K562 (cell line): ENCODE data around the gene LEMD1. TPM values are rescaled to one million over a fixed set of nuclear protein-coding genes. Genes with fewer than 3 reads are reported as not detected.

Experiments used
- ATAC-seq: fragments of 200-7000 bp; cut with Tn5 transposase; 3 replicates; pipeline ENCODE4 v1.9.1; 2020; ENCODE audit warnings: moderate library complexity
- BruUV-seq: library from RNA; stranded (reverse); fragments of 400-500 nt; replicated peaks from 2 replicates; lab custom pipeline; 2021; lab: Mats Ljungman, UMichigan
- CTCF ChIA-PET: fragments of 300-600 bp; formaldehyde crosslinking; extraction: SDS; loops from one replicate; lab custom pipeline; 2021; ENCODE audit warnings: low intra/inter-chr PET ratio; lab: Yijun Ruan, JAX
- POLR2A ChIA-PET: fragments of 300-600, 350-650 bp; sonication (Branson Sonifier 250); formaldehyde crosslinking; extraction: SDS; loops from one replicate; lab custom pipeline; 2021; ENCODE audit warnings: antibody characterized with exemption, inconsistent platforms; lab: Yijun Ruan, JAX
- DNase-seq, 4 experiments: peaks; one replicate each; pipeline versions ENCODE4 v3.0.0 to v3.0.0-alpha.2; 2011 to 2018; ENCODE audit warnings: low spot score in 3 of 4, mixed read lengths in 3 of 4; ENCODE audit errors: extremely low read depth in 1 of 4
- FAIRE-seq: peaks from 2 replicates; lab custom pipeline; 2011; peaks lifted over from hg19 to GRCh38; lab: Jason Lieb, UNC
- H2AFZ ChIP-seq: 2 replicates; pipeline ENCODE4 v1.6.0; 2011; ENCODE audit warnings: low read depth, low read length, control low read depth, inconsistent platforms
- H3K27ac ChIP-seq: fragments of 200-600 bp; 3 replicates; pipeline ENCODE4 v1.8.0; 2011; ENCODE audit warnings: low read depth, mild to moderate bottlenecking, control low read depth, inconsistent platforms, low read length, moderate library complexity, mixed read lengths; ENCODE audit errors: extremely low read depth
- H3K27me3 ChIP-seq, 2 experiments: fragments of 300-600 bp in 1 of 2; 2 replicates in 1 of 2; 3 replicates in 1 of 2; pipeline versions ENCODE4 v1.6.0 to v1.8.0; 2011; ENCODE audit warnings: inconsistent platforms in 2 of 2, low read length in 2 of 2, mild to moderate bottlenecking in 1 of 2, mixed read lengths in 1 of 2, moderate library complexity in 1 of 2; ENCODE audit not compliant: control insufficient read depth in 2 of 2, insufficient read depth in 2 of 2
- H3K36me3 ChIP-seq: fragments of 300-600 bp; 3 replicates; pipeline ENCODE4 v1.8.0; 2011; ENCODE audit warnings: mild to moderate bottlenecking, low read length, inconsistent platforms; ENCODE audit not compliant: control insufficient read depth, insufficient read depth
- H3K4me1 ChIP-seq, 2 experiments: fragments of 200-600 bp in 1 of 2; replicated peaks in 1 of 2; 2 replicates in 1 of 2; 3 replicates in 1 of 2; pipeline versions ENCODE4 v1.5.1 to v1.8.0; 2011; ENCODE audit warnings: inconsistent platforms in 2 of 2, low read length in 2 of 2, mild to moderate bottlenecking in 1 of 2, mixed read lengths in 1 of 2, moderate library complexity in 1 of 2; ENCODE audit not compliant: control insufficient read depth in 2 of 2, insufficient read depth in 2 of 2
- H3K4me2 ChIP-seq: 2 replicates; pipeline ENCODE4 v1.6.1; 2011; ENCODE audit warnings: low read length, control low read depth, inconsistent platforms, mixed read lengths; ENCODE audit not compliant: insufficient read depth
- H3K4me3 ChIP-seq: fragments of 200-600 bp; sonication (generic), shearing (Covaris generic); 2 replicates; pipeline ENCODE4 v1.5.1; 2016; ENCODE audit warnings: control low read depth, inconsistent platforms
- H3K79me2 ChIP-seq: fragments of 200-600 bp; 3 replicates; pipeline ENCODE4 v1.8.0; 2011; ENCODE audit warnings: low read length, inconsistent platforms; ENCODE audit not compliant: control insufficient read depth, insufficient read depth
- H3K9ac ChIP-seq, 2 experiments: 2 replicates each; pipeline versions ENCODE4 v1.6.0 to v1.6.1; 2011; ENCODE audit warnings: low read depth in 2 of 2, low read length in 2 of 2, control low read depth in 1 of 2, inconsistent platforms in 1 of 2, mild to moderate bottlenecking in 1 of 2, mixed read lengths in 1 of 2; ENCODE audit not compliant: insufficient read depth in 1 of 2
- H3K9me1 ChIP-seq: one replicate; pipeline ENCODE4 v1.6.0; 2011; ENCODE audit warnings: inconsistent platforms, mild to moderate bottlenecking, low read length, moderate library complexity; ENCODE audit not compliant: control insufficient read depth, insufficient read depth
- H3K9me3 ChIP-seq: replicated peaks from 2 replicates; pipeline ENCODE4 v1.5.1; 2011; ENCODE audit warnings: low read depth, low read length, inconsistent platforms; ENCODE audit not compliant: control insufficient read depth, insufficient read depth
- H4K20me1 ChIP-seq: replicated peaks from 2 replicates; pipeline ENCODE4 v1.6.1; 2011; ENCODE audit warnings: low read length, inconsistent platforms, mixed read lengths; ENCODE audit not compliant: control insufficient read depth, insufficient read depth
- ATF6 ChIP-seq: sonication (generic); formaldehyde crosslinking; IDR thresholded peaks from 2 replicates; pipeline ENCODE4 v1.4.0; 2020; ENCODE audit warnings: mild to moderate bottlenecking, missing genetic modification reagents
- ETS2 ChIP-seq: IDR thresholded peaks from 2 replicates; pipeline ENCODE4 v1.6.1; 2016; ENCODE audit warnings: borderline replicate concordance, missing genetic modification characterization, mild to moderate bottlenecking, moderate library complexity, missing compliant biosample characterization; ENCODE audit not compliant: poor library complexity, severe bottlenecking
- HIVEP1 ChIP-seq: fragments of 250-450 bp; sonication (Bioruptor Pico); IDR thresholded peaks from 2 replicates; pipeline ENCODE4 v1.4.0; 2020; ENCODE audit warnings: mild to moderate bottlenecking
- SMARCA5 ChIP-seq: fragments of 450-650 bp; IDR thresholded peaks from 2 replicates; pipeline ENCODE4 v1.6.1; 2016
- ZC3H8 ChIP-seq: fragments of 450-650 bp; IDR thresholded peaks from 2 replicates; pipeline ENCODE4 v1.6.1; 2017
- in situ Hi-C: fragments of 300-500 bp; cut with MboI; formaldehyde crosslinking; loops from 4 replicates; pipeline ENCODE4 v1.15.0; 2018; ENCODE audit warnings: inconsistent platforms, mixed read lengths
- intact Hi-C: fragments of 100-400 bp; cut with micrococcal nuclease; formaldehyde crosslinking; loops from 2 replicates; pipeline ENCODE4 v1.14.2; 2022
- polyA plus RNA-seq, 8 experiments: library from polyadenylated mRNA; depleted of rRNA in 4 of 8; stranded (reverse) in 5 of 8; unstranded in 3 of 8; fragments of >200 nt; fragmentation: Nextera tagmentation in 2 of 8; fragmentation: Illumina TruSeq in 1 of 8; extraction: Ambion mirVana in 2 of 8; extraction: Trizol in 1 of 8; gene quantifications; 2 replicates each; pipeline versions ENCODE4 v1.2.1 to v1.2.3, GENCODE V29; 2011 to 2014; ENCODE audit warnings: inconsistent platforms in 1 of 8, missing spikeins in 1 of 8
- total RNA-seq, 7 experiments: library from RNA; depleted of rRNA in 6 of 7; stranded (reverse); fragments of >200 nt in 6 of 7; fragmentation: Illumina TruSeq in 2 of 7; extraction: Trizol in 2 of 7; gene quantifications; 2 replicates each; pipeline versions ENCODE4 v1.2.1 to v1.2.3, GENCODE V29; 2011 to 2021; ENCODE audit warnings: low replicate concordance in 1 of 7

The LEMD1 gene
- total and polyA plus RNA-seq, 9 of the 15 experiments (the other 6 are each of a cell fraction or from before 2014, with no cell fraction given) = 0.11 to 2.4 (median 0.57) TPM; not detected in 1

GRCh38 chr1:205358579-205358978 lies 63.3 kb downstream of the LEMD1 start:
- peaks cover 41 to 59% of the 10 kb centered on the region in 2 experiments for H3K27me3 ChIP-seq
- in situ Hi-C loops = loop anchor here (10.0 kb wide), 1 partner anchor 126 kb away; no protein-coding TSS in a partner anchor

More at GRCh38 chr1:205358579-205358978, 63.3 kb downstream of the LEMD1 start:
- Histone ChIP-seq H3K9me1 (no peaks in the 10 kb centered on the region), H3K4me2 (no peak overlapping the region), H3K9ac (no peak overlapping the region), H3K36me3 (no peaks in the 10 kb centered on the region), H2AFZ (no peak overlapping the region), H4K20me1 (peaks cover 8% of the 10 kb centered on the region; the same call in 1 of the 2 replicates), H3K4me1 (peaks cover 0 to 3% of the 10 kb centered on the region in 2 experiments; a peak in 1 of 5 replicates), H3K4me3 (no peak overlapping the region), H3K27ac (no peak overlapping the region), H3K9me3 (no peaks in the 10 kb centered on the region), H3K79me2 (no peaks in the 10 kb centered on the region)
- no peak for DNase-seq
- intact Hi-C loops = loop anchor here (10.0 kb wide), 1 partner anchor 76 kb away; no protein-coding TSS in a partner anchor
- CTCF ChIA-PET = no interaction called here
- no peak for FAIRE-seq
- ATAC-seq = no peak
- TF ChIP-seq ZC3H8 (no peak), SMARCA5 (no peak), ETS2 (tag) (no peak), ATF6 (CRISPR knock-in tag) (no peak), HIVEP1 (no peak)
- POLR2A ChIA-PET = interaction anchor here (0.6 kb wide), 1 partner anchor 711 kb away, joined by 4 read pairs; no protein-coding TSS in a partner anchor
- no TSS peak for BruUV-seq
